ENCODE measurements around the gene SLC25A45. TPM values are rescaled to one million over a fixed set of nuclear protein-coding genes. Genes with fewer than 3 reads are reported as not detected.

The SLC25A45 gene
- total RNA-seq, 1 donor from 2014 or later: 1.9 TPM

- peak overlapping the region; percentile 94 for H3K4me2 ChIP-seq (ENCODE audit: low read length)
- peak overlapping the region; percentile 88 for H3K27ac Mint-ChIP-seq (ENCODE audit: unreplicated experiment)
- no peaks in the 10 kb centered on the region for H3K27me3 ChIP-seq (ENCODE audit: insufficient read depth, low read length)
- FAIRE-seq (no peak), DNase-seq (ENCODE audit: low read depth) (peak; percentile 29)
- H3K9me3 Mint-ChIP-seq (ENCODE audit: unreplicated experiment): peaks cover 1% of the 10 kb centered on the region
- peak overlapping the region; percentile 100 for H3K27ac ChIP-seq (ENCODE audit: low read depth, low read length)
- peaks cover 6% of the 10 kb centered on the region for H3K36me3 Mint-ChIP-seq (ENCODE audit: low read depth, unreplicated experiment)
- no peaks in the 10 kb centered on the region for H3K27me3 Mint-ChIP-seq (ENCODE audit: low read depth, unreplicated experiment)
- H2AFZ ChIP-seq (ENCODE audit: low read depth, low read length): no peak overlapping the region
- no peaks in the 10 kb centered on the region for H3K9me3 ChIP-seq (ENCODE audit: insufficient read depth, low read depth, low read length)
- peak overlapping the region; percentile 92 for H3K4me3 Mint-ChIP-seq (ENCODE audit: unreplicated experiment)
- H4K20me1 ChIP-seq (ENCODE audit: insufficient read depth, low read length): peaks cover 67% of the 10 kb centered on the region
- peak overlapping the region; percentile 96 for H3K9ac ChIP-seq (ENCODE audit: low read length)
- H3K36me3 ChIP-seq (ENCODE audit: insufficient read depth, low read length): peaks cover 13% of the 10 kb centered on the region
- peaks cover 63% of the 10 kb centered on the region for H3K4me1 Mint-ChIP-seq (ENCODE audit: low read depth, unreplicated experiment)
- TF ChIP-seq EZH2 (IDR thresholded peaks at IDR 0.05; ENCODE audit: insufficient read depth, low read length) (no peak), CTCF (IDR thresholded peaks at IDR 0.05; ENCODE audit: insufficient read depth, low read depth, low read length) (no peak)
- peak overlapping the region; percentile 95 for H3K4me3 ChIP-seq (ENCODE audit: insufficient read depth, low read depth, low read length)
- peaks cover 96% of the 10 kb centered on the region for H3K79me2 ChIP-seq (ENCODE audit: insufficient read depth, low read length)
- H3K4me1 ChIP-seq (ENCODE audit: insufficient read depth, low read length): peaks cover 51% of the 10 kb centered on the region
These were observed 42.0 kb upstream of the SLC25A45 start for GRCh38 chr11:65424205-65425104.

- DNase-seq (ENCODE audit: low read depth) (no peak), FAIRE-seq (no peak)
- Histone ChIP-seq H3K4me3 (ENCODE audit: insufficient read depth, low read depth, low read length) (peak overlapping the region; percentile 95), H3K9ac (ENCODE audit: low read length) (peak overlapping the region; percentile 96), H3K36me3 (ENCODE audit: insufficient read depth, low read length) (peaks cover 13% of the 10 kb centered on the region), H3K27ac (ENCODE audit: low read depth, low read length) (peak overlapping the region; percentile 100), H2AFZ (ENCODE audit: low read depth, low read length) (no peak overlapping the region), H3K4me1 (ENCODE audit: insufficient read depth, low read length) (peaks cover 55% of the 10 kb centered on the region), H3K79me2 (ENCODE audit: insufficient read depth, low read length) (peaks cover 96% of the 10 kb centered on the region), H3K9me3 (ENCODE audit: insufficient read depth, low read depth, low read length) (no peaks in the 10 kb centered on the region), H4K20me1 (ENCODE audit: insufficient read depth, low read length) (peaks cover 59% of the 10 kb centered on the region), H3K4me2 (ENCODE audit: low read length) (peak overlapping the region; percentile 94), H3K27me3 (ENCODE audit: insufficient read depth, low read length) (no peaks in the 10 kb centered on the region)
- Mint-ChIP-seq H3K36me3 (ENCODE audit: low read depth, unreplicated experiment) (peaks cover 6% of the 10 kb centered on the region), H3K4me1 (ENCODE audit: low read depth, unreplicated experiment) (peaks cover 66% of the 10 kb centered on the region), H3K4me3 (ENCODE audit: unreplicated experiment) (peak overlapping the region; percentile 92), H3K27ac (ENCODE audit: unreplicated experiment) (peak overlapping the region; percentile 88), H3K9me3 (ENCODE audit: unreplicated experiment) (peaks cover 1% of the 10 kb centered on the region), H3K27me3 (ENCODE audit: low read depth, unreplicated experiment) (no peaks in the 10 kb centered on the region)
- no peak for TF ChIP-seq CTCF (IDR thresholded peaks at IDR 0.05; ENCODE audit: insufficient read depth, low read depth, low read length)
- TF ChIP-seq EZH2 (IDR thresholded peaks at IDR 0.05; ENCODE audit: insufficient read depth, low read length): no peak
These were observed 41.2 kb upstream of the SLC25A45 start for GRCh38 chr11:65423516-65424204.
